Trophoblast cell (in vitro differentiated cells and primary cell): ENCODE measurements around the gene PHLDA3.

Experiments
- DNase-seq, 2 donors: peaks; one replicate each; pipeline ENCODE4 v3.0.0-alpha.2; 2016
- H2AFZ ChIP-seq: 2 replicates; pipeline ENCODE4 v1.6.1; 2013; ENCODE audit warnings: low read length, moderate library complexity, mild to moderate bottlenecking; ENCODE audit not compliant: insufficient read depth, poor library complexity
- H2AK5ac ChIP-seq: 2 replicates; pipeline ENCODE4 v1.6.1; 2013; ENCODE audit warnings: mild to moderate bottlenecking, low read length
- H2BK120ac ChIP-seq: 2 replicates; pipeline ENCODE4 v1.6.1; 2013; ENCODE audit warnings: low read length, mild to moderate bottlenecking, moderate library complexity; ENCODE audit not compliant: insufficient read depth, poor library complexity
- H2BK12ac ChIP-seq: 2 replicates; pipeline ENCODE4 v1.6.1; 2013; ENCODE audit warnings: mild to moderate bottlenecking, low read length, moderate library complexity
- H2BK5ac ChIP-seq: 2 replicates; pipeline ENCODE4 v1.6.1; 2013; ENCODE audit warnings: low read length, low read depth, moderate library complexity, mild to moderate bottlenecking; ENCODE audit not compliant: poor library complexity
- H3K14ac ChIP-seq: 2 replicates; pipeline ENCODE4 v1.6.1; 2013; ENCODE audit warnings: mild to moderate bottlenecking, low read length
- H3K18ac ChIP-seq: 2 replicates; pipeline ENCODE4 v1.6.1; 2013; ENCODE audit warnings: mild to moderate bottlenecking, low read length
- H3K23ac ChIP-seq: 2 replicates; pipeline ENCODE4 v1.6.1; 2013; ENCODE audit warnings: low read length
- H3K27ac ChIP-seq: 2 replicates; pipeline ENCODE4 v1.5.1; 2013; ENCODE audit warnings: low read depth, mild to moderate bottlenecking, inconsistent platforms, low read length, moderate library complexity
- H3K27me3 ChIP-seq: 2 replicates; pipeline ENCODE4 v1.6.1; 2013; ENCODE audit warnings: inconsistent platforms, mild to moderate bottlenecking, low read length, moderate library complexity; ENCODE audit not compliant: insufficient read depth
- H3K36me3 ChIP-seq, 2 experiments: 1 replicate in 1 of 2; 2 replicates in 1 of 2; pipeline ENCODE4 v1.6.1; 2013; ENCODE audit warnings: low read length in 2 of 2, mild to moderate bottlenecking in 2 of 2, moderate library complexity in 1 of 2; ENCODE audit not compliant: insufficient read depth in 2 of 2, control insufficient read depth in 1 of 2
- H3K4ac ChIP-seq: 2 replicates; pipeline ENCODE4 v1.6.1; 2013; ENCODE audit warnings: low read depth, mild to moderate bottlenecking, low read length, moderate library complexity
- H3K4me1 ChIP-seq, 2 experiments: 1 replicate in 1 of 2; 2 replicates in 1 of 2; pipeline ENCODE4 v1.6.1; 2013; ENCODE audit warnings: low read length in 2 of 2, mild to moderate bottlenecking in 2 of 2, moderate library complexity in 1 of 2; ENCODE audit not compliant: insufficient read depth in 2 of 2, control insufficient read depth in 1 of 2
- H3K4me2 ChIP-seq: 2 replicates; pipeline ENCODE4 v1.6.1; 2013; ENCODE audit warnings: inconsistent platforms, mild to moderate bottlenecking, low read length, moderate library complexity
- H3K4me3 ChIP-seq: 2 replicates; pipeline ENCODE4 v1.5.1; 2013; ENCODE audit warnings: mild to moderate bottlenecking, low read depth, low read length, inconsistent platforms
- H3K79me1 ChIP-seq: one replicate; pipeline ENCODE4 v1.6.1; 2013; ENCODE audit warnings: low read length
- H3K79me2 ChIP-seq: 2 replicates; pipeline ENCODE4 v1.6.1; 2013; ENCODE audit warnings: low read length, mild to moderate bottlenecking; ENCODE audit not compliant: control insufficient read depth, insufficient read depth, poor library complexity
- H3K9ac ChIP-seq: 2 replicates; pipeline ENCODE4 v1.6.1; 2013; ENCODE audit warnings: mild to moderate bottlenecking, low read length
- H3K9me3 ChIP-seq: 2 replicates; pipeline ENCODE4 v1.6.1; 2013; ENCODE audit warnings: low read depth, mild to moderate bottlenecking, control low read depth, inconsistent platforms, low read length; ENCODE audit not compliant: insufficient read depth
- H4K12ac ChIP-seq: 2 replicates; pipeline ENCODE4 v1.6.1; 2013; ENCODE audit warnings: low read depth, mild to moderate bottlenecking, low read length, moderate library complexity
- H4K8ac ChIP-seq: 2 replicates; pipeline ENCODE4 v1.6.1; 2013; ENCODE audit warnings: low read depth, mild to moderate bottlenecking, low read length, moderate library complexity
- H4K91ac ChIP-seq: one replicate; pipeline ENCODE4 v1.6.1; 2013; ENCODE audit warnings: low read depth, mild to moderate bottlenecking, low read length, moderate library complexity
- WGBS: extraction: QIAGEN DNeasy Blood & Tissue Kit; methylation state at CpG from one replicate; pipeline ENCODE4 v1.1.7; 2013; ENCODE audit warnings: missing lambda C conversion rate; ENCODE audit not compliant: insufficient read length, insufficient coverage; ENCODE audit errors: extremely low coverage; 5-methylcytosine and 5-hydroxymethylcytosine counted together

The PHLDA3 gene

DNA sequence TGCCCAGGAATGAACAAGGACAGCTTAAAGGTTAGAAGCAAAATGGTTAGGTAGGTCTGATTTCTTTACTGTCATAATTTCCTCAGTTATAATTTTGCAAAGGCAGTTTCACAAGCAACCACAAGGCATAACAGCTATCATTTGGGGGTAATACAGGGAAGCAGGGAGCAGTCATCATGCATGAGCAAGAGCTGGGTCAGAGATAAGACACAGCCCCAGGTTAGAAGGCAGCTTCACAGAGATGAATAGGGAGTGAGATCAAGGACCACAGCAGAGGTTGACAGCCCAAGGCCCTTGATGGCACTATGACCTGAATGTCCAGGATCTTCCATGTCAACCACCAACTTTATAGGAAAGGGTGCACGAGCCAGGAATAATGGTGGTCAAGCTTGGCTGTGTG lies 46.9 kb upstream of the PHLDA3 start:
- Histone ChIP-seq H2AK5ac (peak overlapping the region; percentile 85), H3K79me1 (peaks cover 65% of the 10 kb centered on the region), H2BK120ac (peak overlapping the region; percentile 95), H3K79me2 (peaks cover 15% of the 10 kb centered on the region), H2BK5ac (peak overlapping the region; percentile 98), H4K12ac (no peak overlapping the region), H3K18ac (peak overlapping the region; percentile 58), H2BK12ac (peak overlapping the region; percentile 99), H3K14ac (peak overlapping the region; percentile 85), H3K4me3 (no peak overlapping the region), H3K9me3 (no peaks in the 10 kb centered on the region), H4K8ac (peak overlapping the region; percentile 94), H3K4me2 (peak overlapping the region; percentile 59), H3K27me3 (no peaks in the 10 kb centered on the region), H3K4ac (peak overlapping the region; percentile 83), H3K4me1 (peaks cover 46 to 49% of the 10 kb centered on the region in 2 experiments), H3K23ac (no peak overlapping the region), H2AFZ (peak overlapping the region; percentile 3), H3K9ac (no peak overlapping the region), H4K91ac (peak overlapping the region; percentile 99), H3K27ac (peak overlapping the region; percentile 97), H3K36me3 (no peaks in the 10 kb centered on the region)
- WGBS, result no CpG with 5 or more reads among the region's 1 CpG
- peak; percentile 58 to 66 for DNase-seq

DNA sequence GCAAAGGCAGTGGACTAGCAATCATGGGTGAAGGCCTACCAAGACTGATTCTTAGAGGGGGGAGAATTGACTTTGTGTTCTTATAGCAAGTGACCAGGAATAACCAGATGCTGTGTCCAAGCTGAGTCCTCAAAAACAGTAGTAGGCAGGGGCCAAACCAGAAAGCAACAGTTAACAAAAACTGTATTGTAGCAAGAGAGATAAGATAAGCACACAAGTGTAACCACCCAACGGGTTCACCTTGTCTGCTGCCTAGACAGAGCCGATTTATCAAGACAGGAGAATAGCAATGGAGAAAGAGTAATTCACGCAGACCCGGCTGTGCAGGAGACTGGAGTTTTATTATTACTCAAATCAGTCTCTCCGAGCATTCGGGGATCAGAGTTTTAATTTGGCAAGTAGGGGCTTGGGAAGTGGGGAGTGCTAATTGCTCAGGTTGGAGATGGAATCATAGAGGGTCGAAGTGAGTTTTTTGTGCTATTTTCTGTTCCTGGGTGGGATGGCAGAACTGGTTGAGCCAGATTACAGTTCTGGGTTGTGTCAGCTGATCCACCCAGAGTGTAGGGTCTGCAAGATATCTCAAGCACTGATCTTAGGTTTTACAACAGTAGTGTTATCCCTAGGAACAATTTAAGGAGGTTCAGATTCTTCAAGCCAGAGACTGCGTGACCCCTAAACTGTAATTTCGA lies 46.2 kb upstream of the PHLDA3 start:
- no peaks in the 10 kb centered on the region for H3K27me3 ChIP-seq
- peak overlapping the region; percentile 99 for H2BK5ac ChIP-seq
- H4K8ac ChIP-seq, result peak overlapping the region; percentile 86
- H3K36me3 ChIP-seq, result no peaks in the 10 kb centered on the region
- peaks cover 15% of the 10 kb centered on the region for H3K79me2 ChIP-seq
- DNase-seq, result no peak
- H4K12ac ChIP-seq, result no peak overlapping the region
- H3K9me3 ChIP-seq, result no peaks in the 10 kb centered on the region
- peaks cover 48 to 49% of the 10 kb centered on the region in 2 experiments for H3K4me1 ChIP-seq
- peak overlapping the region; percentile 9 for H2AFZ ChIP-seq
- no peak overlapping the region for H3K4me3 ChIP-seq
- no CpG with 5 or more reads among the region's 9 CpGs for WGBS
- no peak overlapping the region for H3K9ac ChIP-seq
- no peak overlapping the region for H3K23ac ChIP-seq
- H3K4ac ChIP-seq, result peak overlapping the region; percentile 89
- peak overlapping the region; percentile 97 for H3K27ac ChIP-seq
- peaks cover 67% of the 10 kb centered on the region for H3K79me1 ChIP-seq
- H4K91ac ChIP-seq, result peak overlapping the region; percentile 99
- peak overlapping the region; percentile 78 for H2AK5ac ChIP-seq
- H2BK120ac ChIP-seq, result peak overlapping the region; percentile 100
- H3K14ac ChIP-seq, result peak overlapping the region; percentile 88
- H2BK12ac ChIP-seq, result peak overlapping the region; percentile 98
- peak overlapping the region; percentile 76 for H3K18ac ChIP-seq
- peak overlapping the region; percentile 59 for H3K4me2 ChIP-seq

DNA sequence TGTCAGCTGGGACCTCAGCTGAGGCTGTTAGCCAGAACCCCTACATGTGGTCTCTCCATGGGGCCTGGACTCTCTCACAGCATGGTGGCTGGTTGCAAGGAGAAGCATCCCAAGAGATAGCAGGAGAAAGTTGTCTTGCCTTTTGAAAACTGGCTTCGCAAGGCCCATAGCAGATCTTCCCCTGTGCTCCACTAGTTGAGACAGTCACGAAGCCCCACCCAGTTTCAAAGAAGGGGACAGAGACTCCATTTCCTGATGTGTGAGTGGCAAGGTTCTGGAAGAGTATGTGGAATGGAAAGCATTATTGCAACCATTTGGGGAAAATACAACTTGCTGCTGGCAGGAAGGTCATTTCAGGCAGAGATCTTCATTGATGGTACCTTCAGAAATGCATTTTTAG lies 45.5 kb upstream of the PHLDA3 start:
- Histone ChIP-seq H3K79me1 (peaks cover 66% of the 10 kb centered on the region), H3K14ac (peak overlapping the region; percentile 99), H3K23ac (no peak overlapping the region), H3K79me2 (peaks cover 15% of the 10 kb centered on the region), H3K9me3 (no peaks in the 10 kb centered on the region), H3K4ac (peak overlapping the region; percentile 89), H3K27me3 (no peaks in the 10 kb centered on the region), H4K8ac (peak overlapping the region; percentile 95), H4K91ac (peak overlapping the region; percentile 100), H3K27ac (peak overlapping the region; percentile 97), H3K4me2 (no peak overlapping the region), H2BK120ac (peak overlapping the region; percentile 100), H2BK5ac (peak overlapping the region; percentile 99), H3K9ac (no peak overlapping the region), H2AFZ (peak overlapping the region; percentile 24), H3K18ac (peak overlapping the region; percentile 98), H2BK12ac (peak overlapping the region; percentile 100), H3K4me1 (peaks cover 48 to 55% of the 10 kb centered on the region in 2 experiments), H3K4me3 (no peak overlapping the region), H4K12ac (no peak overlapping the region), H2AK5ac (peak overlapping the region; percentile 100), H3K36me3 (no peaks in the 10 kb centered on the region)
- no peak for DNase-seq
- WGBS, result no CpG with 5 or more reads among the region's 2 CpGs

DNA sequence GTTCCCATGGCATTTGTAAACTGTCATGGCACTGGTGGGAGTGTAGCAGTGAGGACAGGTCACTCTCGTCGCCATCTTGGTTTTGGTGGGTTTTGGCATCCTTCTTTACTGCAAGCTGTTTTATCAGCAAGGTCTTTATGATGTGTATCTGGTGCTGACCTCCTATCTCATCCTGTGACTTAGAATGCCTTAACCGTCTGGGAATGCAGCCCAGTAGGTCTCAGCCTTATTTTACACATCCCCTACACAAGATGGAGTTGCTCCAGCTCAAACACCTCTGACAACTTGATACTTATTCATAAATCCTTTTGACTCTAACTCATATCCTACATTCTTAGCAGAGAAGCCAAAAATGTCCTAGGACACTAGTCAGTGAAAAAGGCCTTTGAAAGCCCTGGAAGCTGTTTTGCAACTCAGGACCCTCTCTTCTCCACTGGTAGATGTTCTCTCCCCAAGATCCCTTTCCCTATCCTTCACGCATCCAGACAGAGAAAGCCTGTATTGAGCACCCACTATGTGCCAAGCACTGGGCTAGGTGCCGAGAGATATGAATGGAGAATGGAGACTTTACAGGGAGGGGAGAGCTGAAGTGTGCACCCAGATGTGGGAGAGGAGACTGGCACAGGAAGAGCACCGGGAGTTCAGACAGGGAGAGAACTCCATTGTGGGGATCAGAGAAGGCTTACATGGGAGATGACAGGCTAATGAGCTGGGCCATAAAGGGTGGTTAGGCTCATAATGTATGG lies 44.7 kb upstream of the PHLDA3 start:
- H4K8ac ChIP-seq, result peak overlapping the region; percentile 95
- H4K12ac ChIP-seq, result peak overlapping the region; percentile 83
- H3K4me3 ChIP-seq, result no peak overlapping the region
- H2BK5ac ChIP-seq, result peak overlapping the region; percentile 99
- peak overlapping the region; percentile 100 for H2AK5ac ChIP-seq
- peak overlapping the region; percentile 56 for H2AFZ ChIP-seq
- peak overlapping the region; percentile 99 for H3K14ac ChIP-seq
- peaks cover 15% of the 10 kb centered on the region for H3K79me2 ChIP-seq
- peak overlapping the region; percentile 100 for H4K91ac ChIP-seq
- H3K23ac ChIP-seq, result no peak overlapping the region
- H3K36me3 ChIP-seq, result no peaks in the 10 kb centered on the region
- H3K4me2 ChIP-seq, result no peak overlapping the region
- no peaks in the 10 kb centered on the region for H3K27me3 ChIP-seq
- H3K79me1 ChIP-seq, result peaks cover 63% of the 10 kb centered on the region
- no CpG with 5 or more reads among the region's 6 CpGs for WGBS
- peak overlapping the region; percentile 100 for H2BK120ac ChIP-seq
- no peak overlapping the region for H3K9ac ChIP-seq
- peak overlapping the region; percentile 97 for H3K27ac ChIP-seq
- H3K9me3 ChIP-seq, result no peaks in the 10 kb centered on the region
- peaks cover 49 to 59% of the 10 kb centered on the region in 2 experiments for H3K4me1 ChIP-seq
- DNase-seq, result peak in 1 of 2 donors; percentile 63
- peak overlapping the region; percentile 89 for H3K4ac ChIP-seq
- H3K18ac ChIP-seq, result peak overlapping the region; percentile 98
- peak overlapping the region; percentile 100 for H2BK12ac ChIP-seq
